ENCODE measurements around the gene BMPR1A.
"Not testable (repeated sequence)": the region's sequence is repeated elsewhere in the genome, so short reads cannot be mapped to it uniquely, and the experiment has no call there.

Gene BMPR1A

DNA sequence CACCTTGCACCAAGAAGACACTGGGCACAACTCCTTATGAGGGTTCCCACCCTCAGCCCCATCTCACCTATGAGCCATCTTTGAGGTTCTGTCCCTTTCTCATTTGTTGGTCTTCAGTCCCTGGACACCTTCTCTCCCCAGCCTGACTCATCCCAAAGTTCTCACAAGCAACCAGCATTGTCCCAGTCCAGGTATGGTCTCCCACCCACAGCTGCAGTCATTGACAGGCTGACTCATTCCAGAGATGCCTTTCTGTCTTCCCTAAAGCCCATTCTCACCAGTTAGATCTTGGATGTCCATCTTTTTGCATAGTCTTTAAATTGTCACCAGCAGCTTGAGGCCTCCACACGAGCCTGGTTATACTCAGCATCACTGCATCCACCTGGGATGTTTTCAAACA is 26.7 kb upstream of the BMPR1A start:
- DNase-seq (ENCODE audit: low read depth in 1 of 2, low spot score in 1 of 2), result no peak

DNA sequence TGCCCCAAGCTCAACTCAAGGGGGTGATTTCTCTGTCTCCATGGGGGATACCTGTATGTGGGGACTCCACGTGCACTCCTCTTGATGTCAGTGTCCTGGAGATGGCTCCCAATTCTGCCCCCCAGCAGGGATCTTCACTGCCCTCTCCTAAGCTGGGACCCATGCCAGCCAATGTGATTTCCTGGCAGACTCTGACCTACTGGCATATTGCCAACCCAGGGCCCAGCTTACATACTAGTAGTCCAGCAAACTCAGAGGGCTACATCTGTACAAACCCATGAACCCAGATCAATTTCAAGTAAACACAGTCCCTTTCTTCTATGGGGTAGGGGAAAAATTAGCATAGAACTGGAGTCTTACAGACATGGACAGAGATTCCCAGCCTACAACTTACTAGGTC is 26.2 kb upstream of the BMPR1A start:
- no peak for DNase-seq (ENCODE audit: low read depth in 1 of 2, low spot score in 1 of 2)

DNA sequence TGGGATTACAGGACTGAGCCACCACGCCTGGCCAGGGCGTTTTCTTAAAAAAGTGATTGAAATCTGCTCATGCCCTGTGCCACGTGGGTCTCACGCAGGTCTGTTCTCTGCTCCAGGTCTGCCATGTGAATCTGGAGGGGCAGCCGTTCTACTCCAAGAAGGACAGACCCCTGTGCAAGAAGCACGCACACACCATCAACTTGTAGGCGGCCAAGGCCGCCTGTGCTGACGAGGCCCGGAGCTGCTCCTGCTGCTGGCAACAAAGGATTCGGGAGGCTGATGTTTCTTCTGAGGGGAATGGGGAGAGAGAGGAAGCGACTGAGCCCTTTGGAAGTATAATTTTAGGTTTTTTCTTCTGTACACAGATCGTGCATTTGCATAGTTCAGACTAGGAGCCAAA is 23.6 kb upstream of the BMPR1A start:
- DNase-seq (ENCODE audit: low read depth in 1 of 2, low spot score in 1 of 2), result no peak

DNA sequence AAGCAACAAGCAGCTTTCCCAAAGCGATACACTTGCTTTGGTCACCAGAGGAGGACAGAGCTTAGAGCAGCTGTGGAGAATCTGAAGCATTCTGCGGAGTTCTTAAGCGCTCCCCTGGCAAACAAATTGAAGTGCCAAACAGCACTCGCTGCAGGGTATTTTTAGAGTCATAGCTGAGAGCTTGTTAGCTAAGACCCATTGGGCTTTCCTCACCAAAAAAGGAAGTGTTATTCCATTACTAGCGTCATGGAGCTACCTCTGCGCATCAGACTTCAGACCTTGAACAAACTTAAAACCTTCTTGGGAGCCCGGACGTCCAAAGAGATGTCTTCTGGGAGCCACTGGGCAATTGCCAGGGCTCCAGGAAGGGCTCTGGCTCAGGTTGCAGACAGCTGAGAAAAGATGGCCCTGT is 23.2 kb upstream of the BMPR1A start:
- DNase-seq (ENCODE audit: low read depth in 1 of 2, low spot score in 1 of 2), result no peak

DNA sequence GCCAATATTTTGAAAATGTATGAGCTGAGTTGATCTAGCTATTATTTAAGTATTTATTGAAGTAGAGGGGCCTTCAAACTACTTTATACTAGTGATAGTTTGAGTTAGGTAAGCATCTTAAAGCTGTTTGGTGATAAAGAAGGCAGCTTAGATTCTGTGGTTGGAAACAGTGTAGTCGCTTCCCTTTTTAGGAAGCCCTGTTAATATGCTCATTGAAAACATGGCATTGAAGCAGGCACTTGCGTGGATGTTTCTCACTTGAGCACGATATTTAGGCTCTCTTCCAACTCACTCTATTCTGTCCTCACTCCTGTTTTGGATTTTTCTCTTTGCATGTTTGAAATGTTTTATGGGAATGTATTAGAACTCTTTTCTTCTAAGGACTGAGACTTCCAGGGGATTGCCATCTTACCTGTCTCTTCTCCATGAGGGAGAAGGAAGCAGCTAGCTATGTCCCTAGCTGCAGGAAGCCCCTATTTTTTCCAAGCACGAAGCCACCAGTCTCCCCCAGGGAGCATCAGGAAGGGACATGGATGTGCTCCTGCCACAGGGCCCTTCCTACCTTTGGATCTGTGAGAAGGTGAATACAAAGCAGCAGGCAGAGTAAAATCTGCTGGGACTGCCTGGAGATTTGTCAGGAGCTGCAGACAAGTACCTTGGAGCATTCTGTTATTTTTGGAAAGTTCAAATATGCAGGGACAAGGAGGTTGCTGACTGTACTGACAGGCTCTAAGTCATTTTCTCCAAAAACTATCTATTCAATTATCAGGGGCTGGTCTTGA is 22.0 kb upstream of the BMPR1A start:
- DNase-seq (ENCODE audit: low read depth in 1 of 2, low spot score in 1 of 2), result no peak

DNA sequence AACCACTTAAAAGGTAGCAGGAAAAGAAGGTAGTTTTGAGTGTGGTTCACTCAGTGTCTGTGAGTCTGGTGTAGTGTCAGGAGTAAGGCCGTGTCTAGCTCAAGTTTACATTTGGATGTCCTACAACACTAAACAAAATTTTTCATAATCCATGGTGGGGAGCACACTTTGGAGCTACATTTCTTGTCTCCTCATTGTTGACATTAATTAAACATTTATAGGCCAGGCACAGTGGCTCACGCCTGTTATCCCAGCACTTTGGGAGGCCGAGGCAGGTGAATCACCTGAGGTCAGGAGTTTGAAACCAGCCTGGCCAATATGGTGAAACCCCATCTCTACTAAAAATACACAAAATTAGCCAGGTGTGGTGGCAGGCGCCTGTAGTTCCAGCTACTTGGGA is 21.1 kb upstream of the BMPR1A start:
- DNase-seq (ENCODE audit: low read depth in 1 of 2, low spot score in 1 of 2), result not testable (repeated sequence)

DNA sequence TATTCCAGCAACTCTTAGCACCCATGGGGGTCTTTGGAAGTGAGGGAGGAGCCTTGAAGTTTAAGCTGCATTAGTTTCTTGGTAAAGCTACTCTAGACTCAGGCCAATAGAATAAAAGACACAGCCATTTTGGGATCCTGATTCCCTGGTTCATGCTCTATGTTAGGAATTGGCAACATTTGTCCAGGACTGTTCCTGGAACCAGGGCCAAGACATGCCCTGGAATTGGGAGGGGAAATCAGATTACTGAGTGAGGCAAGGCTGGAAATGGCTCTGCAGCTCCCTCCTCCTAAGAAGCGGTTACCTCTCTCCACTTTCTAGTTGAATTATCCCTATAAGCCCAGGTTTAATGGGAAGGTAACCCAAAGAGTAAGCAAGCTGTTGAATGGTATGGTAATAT is 14.2 kb upstream of the BMPR1A start:
- DNase-seq (ENCODE audit: low read depth in 1 of 2, low spot score in 1 of 2), result no peak

DNA sequence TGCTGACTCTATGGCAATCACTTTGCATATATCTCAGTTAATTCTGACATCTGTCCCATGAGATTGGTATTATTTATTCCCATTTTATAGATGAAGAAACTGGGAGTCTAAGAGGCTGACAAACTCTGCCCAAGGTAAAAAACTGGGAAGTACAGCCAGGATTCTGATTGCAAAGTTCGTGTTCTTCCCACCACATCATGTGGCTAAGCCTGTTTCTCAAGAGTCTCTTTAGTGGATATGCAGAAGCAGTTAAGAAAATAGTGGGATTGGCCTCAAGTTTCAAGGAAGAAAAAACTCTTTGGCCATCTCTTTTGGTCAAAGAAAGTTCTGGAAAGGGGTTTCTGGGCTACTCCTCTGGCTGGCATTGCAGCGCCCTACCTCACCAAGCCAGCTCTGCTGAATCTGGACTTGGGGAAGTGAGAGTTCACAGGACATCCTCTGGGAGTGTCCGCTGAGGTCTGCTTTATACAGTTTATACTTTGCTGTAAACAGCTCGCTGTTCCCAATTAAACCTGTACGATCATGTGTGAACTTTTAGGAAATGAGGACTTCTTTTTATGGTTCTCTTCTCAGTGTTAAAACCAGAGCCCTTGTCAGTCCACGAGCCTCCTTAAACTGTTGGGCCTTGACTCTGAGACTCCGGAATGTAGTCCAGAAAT is 12.2 kb upstream of the BMPR1A start:
- no peak for DNase-seq (ENCODE audit: low read depth in 1 of 2, low spot score in 1 of 2)

DNA sequence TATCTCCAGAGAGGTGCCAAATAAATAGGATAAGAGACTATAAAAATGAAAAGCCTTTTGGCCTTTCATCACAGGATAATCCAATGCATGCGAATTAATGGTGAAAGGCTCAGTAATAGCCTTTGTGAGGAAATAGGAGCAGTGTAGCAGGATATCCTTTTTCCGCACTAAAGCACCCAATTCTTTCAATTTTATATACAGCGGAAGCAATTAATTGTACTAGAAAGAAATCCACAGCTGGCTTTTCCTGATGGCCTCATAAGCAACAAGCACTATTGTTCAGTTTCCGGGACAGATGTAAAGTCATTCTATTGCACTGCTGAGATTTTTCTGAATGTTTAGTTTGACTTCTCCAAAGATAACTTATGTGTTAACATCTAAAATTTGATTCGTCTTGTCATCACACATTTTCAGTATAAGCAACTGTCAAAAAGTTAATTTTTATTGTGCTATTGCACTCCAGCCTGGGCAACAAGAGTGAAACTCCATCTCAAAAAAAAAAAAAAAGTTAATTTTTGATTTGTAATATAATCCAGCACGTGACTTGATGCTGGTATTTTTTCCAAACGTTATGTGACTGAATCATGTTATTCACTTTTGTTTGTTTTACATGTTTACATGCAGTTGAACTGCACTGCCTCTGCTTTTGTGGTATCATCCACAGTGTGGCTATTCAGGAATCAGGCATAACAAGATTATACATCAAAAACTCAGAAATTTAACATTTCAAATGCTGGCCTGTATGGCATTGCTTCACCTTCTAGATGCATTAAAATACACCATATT is 8.4 kb upstream of the BMPR1A start:
- no peak for DNase-seq (ENCODE audit: low read depth in 1 of 2, low spot score in 1 of 2)

DNA sequence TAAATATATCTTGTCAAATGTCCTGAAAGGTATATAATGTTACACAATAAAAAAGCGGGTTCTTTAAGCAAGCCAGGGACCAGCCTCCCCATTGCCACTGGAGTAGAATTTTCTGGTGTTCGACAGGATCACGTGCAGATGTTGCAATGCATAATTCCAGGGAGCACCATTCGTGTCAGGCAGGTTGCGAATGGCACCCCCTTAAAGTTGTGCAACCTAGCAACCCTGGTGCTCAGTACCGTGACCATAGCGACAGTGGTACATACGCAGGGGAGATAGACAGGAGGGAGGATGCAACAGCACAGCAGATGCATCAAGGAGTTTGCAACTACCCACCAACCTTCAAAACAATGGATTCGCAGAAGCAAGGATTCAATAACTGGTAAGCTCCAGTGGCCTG is 6.6 kb upstream of the BMPR1A start:
- no peak for DNase-seq (ENCODE audit: low read depth in 1 of 2, low spot score in 1 of 2)

DNA sequence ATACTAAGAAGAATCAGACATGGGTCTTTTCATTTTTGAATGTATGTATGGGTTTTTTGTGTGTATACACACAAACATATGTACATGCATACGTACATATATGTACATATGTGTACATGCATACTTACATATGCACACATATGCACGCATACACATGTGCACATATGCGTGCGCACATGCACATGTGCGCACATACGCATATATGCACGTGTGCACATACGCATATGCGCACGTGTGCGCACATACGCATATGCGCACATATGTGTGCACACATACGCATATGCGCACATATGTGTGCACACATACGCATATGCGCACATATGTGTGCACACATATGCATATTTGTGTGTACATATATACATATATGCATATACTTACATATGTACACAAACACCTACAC is 4.9 kb upstream of the BMPR1A start:
- no peak for DNase-seq (ENCODE audit: low read depth in 1 of 2, low spot score in 1 of 2)

DNA sequence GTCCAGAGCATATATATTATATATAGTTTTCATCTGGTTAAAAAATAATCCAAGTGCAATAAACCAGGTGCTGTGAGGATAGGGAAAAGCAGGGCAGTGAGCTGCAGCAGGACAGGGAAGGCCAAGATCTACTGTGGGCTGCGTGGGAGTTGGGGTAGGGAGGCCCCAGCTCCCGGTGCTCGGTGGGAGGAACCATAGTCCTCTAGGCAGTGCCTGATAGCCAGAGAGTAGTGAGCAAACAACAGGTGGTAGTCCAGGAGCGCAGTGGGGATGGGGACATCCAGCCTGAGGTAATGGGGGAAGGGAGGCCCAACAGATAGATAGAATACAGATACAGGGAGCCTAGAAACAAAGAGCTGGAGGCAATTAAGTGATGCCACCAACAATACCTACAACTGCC is 4.1 kb upstream of the BMPR1A start:
- no peak for DNase-seq (ENCODE audit: low read depth in 1 of 2, low spot score in 1 of 2)

DNA sequence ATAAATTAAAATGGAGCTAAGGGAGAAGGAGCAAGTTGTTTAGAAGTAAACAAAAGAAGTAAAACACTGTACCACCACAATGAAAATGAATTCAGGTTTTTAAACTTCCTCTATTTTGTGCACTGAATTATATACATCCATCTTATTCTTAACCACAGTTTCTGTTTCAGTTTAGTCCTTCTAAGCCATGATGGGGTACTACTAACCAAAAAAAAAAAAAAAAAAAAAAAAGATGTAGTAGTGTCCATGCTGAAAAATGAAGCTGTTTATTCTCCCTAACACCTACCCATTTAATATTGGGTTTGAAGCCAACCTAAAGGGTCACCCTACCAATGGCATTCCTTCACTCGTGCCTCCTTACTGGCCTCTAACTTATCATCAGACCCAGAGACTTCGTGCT is 3.4 kb upstream of the BMPR1A start:
- DNase-seq (ENCODE audit: low read depth in 1 of 2, low spot score in 1 of 2), result no peak

DNA sequence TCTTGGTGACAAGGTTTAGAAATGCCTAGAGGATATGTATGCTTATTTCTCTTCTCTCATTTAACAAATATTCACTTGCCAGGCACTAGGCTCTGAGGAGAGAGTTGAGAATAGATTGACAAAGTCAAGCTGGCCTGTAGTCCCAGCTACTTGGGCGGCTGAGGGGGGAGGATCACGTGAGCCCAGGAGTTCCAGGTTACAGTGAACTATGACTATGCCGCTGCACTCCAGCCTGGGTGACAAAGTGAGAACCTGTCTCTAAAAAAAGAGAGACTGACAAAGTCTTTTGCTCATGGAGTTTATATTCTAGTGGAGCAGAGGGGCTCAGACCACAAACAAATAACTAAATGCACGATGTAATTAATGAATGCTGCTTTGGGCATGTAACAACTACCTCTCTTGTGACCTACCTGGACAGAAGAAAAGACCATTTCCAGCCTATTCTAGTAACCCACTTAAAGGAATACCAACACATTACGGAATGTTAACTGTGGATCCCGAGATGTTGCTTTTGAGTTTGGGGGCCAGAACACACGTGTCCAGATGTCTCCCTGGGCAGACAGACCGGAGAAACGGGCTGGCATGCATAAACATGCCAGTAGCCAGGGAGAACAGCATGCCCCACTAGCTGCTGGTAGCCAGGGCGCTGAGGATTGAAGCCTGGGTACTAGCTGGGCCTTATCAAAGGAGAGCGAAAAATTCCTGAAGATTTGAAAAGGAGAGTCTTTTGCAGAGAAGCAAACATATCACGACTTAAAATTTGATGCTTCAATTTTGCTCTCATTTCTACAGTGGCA is 2.6 kb upstream of the BMPR1A start:
- DNase-seq (ENCODE audit: low read depth in 1 of 2, low spot score in 1 of 2), result no peak

DNA sequence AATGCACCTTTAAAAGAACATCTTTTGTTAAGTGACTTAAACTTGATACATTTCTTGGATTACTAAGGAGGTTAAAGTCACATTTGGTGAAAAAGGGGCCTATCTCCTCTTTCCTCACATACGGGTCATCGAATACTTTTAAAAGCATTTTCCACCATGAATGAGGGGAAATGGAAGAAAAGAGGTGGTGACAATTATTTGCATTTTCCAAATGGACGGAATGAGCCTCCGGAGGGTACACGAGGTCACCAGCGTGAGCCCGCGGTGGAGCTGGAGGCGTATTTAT is 1.0 kb upstream of the BMPR1A start:
- no peak for DNase-seq (ENCODE audit: low read depth in 1 of 2, low spot score in 1 of 2)

DNA sequence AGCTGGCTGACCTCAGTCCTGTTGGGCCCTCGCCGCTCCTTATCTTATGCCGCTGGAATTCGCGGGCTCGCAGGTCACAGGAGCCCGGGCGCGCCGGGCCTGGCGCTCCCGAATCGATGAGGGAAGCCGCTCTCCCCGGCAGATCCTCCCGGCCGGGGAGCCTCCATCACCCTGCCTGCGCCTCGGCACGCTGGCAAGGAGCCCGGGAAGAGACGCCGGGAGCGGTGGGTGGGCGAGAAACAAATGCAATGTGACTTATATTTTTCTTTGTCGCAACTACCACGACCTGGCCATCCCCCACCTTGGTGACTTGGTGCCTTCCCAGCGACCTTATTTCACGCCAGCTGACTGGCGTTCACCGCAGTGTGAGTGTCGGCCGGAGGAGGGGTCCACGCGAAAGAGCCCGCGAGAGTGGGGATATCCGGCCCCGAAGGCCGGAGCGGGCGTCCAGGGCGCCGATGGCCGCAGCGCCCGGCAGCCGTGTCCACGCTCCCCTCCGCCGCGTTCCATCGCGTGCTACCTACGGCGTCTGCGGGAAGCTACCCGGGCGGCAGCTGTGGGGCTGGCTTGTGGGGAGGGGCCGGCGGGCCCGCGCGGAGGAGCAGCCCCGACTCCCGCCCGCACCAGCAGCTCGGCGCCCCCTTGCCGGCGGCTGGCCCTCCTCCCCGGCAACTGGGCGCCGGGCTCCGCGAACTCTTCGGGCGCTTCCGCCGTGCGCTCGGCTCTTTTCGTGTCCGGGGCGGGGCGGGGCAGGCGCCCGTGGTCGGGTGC is 494 bp upstream of the BMPR1A start:
- peak; percentile 75 to 79 for DNase-seq (ENCODE audit: low read depth in 1 of 2, low spot score in 1 of 2)

DNA sequence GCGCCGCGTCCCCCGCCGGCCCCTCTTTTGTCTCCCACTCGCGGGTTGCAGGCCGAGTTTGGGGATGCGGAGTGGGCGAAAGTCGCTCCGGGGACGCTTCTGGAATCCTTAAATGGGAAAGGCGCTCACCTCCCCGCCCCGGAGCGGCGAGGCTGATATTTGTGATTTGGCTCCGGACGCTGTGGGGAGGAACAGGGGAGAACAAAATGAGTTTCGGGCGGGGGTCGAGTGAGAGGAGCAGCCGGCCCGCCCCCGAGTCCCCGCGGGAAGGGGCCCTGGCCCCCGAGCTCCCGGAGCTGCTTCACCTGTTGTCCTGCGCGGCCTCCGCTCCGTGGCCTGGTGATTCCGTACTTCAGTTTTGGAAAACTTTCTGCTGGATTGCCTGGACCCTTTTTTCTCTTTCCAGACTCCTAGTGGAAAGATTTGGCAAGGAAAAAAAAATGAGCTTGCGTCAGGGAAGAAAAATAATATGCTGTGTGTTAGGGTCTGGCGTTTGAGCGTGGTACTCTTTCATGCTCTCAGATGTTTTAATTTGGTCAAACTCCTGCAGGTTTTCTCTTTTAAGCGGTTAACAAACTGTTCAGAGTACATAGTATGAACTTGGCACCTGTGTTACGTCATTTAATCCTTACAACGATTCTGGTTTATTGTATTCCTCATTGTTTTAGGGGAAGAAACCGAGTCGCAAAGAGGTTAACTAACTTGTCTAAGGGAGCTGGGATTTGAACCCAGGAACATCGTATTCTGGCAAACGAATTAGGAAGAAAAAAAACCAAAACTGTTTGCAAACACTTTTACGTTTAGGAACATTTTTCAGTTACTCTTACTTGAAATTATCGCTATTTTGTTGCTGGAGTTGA is 924 bp downstream of the BMPR1A start:
- DNase-seq (ENCODE audit: low read depth in 1 of 2, low spot score in 1 of 2), result peak in 1 of 2 donors; percentile 2

DNA sequence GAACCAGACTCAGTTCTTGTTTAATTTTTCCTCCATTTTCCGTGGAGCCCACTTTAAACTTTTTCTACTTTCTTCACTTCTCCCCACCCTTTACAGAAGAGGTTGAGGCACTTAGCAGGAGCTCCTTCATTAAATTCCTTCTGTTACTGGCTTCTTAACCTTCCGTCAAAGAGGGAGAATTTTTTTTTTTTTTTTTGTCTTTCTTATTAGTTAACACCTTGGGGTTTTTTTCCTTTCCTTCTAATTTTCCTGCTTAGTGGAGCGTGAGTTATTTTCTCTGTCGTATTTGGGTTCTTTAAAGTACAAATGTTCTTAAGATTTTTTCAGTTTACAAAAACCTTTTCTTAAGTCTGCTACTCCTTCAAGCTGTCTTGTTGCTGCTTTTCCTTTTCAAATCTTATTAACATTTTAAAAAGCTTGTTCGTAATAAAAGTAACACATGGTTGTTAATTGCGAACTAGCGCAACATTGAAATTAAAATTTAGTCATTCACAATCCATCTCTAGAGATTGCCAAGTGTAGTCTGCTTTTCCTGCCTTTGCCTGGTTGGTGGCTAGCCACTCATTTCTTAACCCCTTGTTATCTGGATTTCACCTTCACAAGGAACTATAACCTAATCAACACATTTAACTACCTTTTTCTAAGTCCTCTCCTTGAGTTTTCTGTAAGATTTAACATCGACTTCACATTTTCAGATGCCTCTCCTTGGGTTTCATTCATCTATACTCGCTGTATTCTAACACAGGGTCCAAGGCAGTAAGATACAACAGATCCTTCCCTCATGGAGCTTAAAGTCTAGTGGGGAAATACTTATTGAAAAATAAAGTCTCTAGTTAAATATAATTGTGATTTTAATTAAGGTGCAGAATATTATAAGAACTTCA is 2.0 kb downstream of the BMPR1A start:
- DNase-seq (ENCODE audit: low read depth in 1 of 2, low spot score in 1 of 2), result no peak

All from activated T-helper 1 cell treated with anti-CD3 and anti-CD28 coated beads, Interleukin-2, amount 50 U/mL, for 16 hours (primary cell).